Neural progenitor cell (in vitro differentiated cells): ENCODE results near the gene MYLK. TPM values are rescaled to one million over a fixed set of nuclear protein-coding genes. Genes with fewer than 3 reads are reported as not detected.

ENCODE experiments used
- DNase-seq: peaks from one replicate; pipeline ENCODE4 v3.0.0-alpha.2; 2016; ENCODE audit warnings: low spot score
- H2AFZ ChIP-seq: fragments of 200-600 bp; sonication (generic); replicated peaks from 2 replicates; pipeline ENCODE4 v1.6.1; 2016; ENCODE audit warnings: antibody characterized with exemption
- H3F3A ChIP-seq: fragments of 200-600 bp; sonication (generic); 2 replicates; pipeline ENCODE4 v1.6.1; 2016; ENCODE audit warnings: antibody characterized with exemption, low read depth
- H3K27ac ChIP-seq: fragments of 200-600 bp; sonication (generic); 2 replicates; pipeline ENCODE4 v1.5.1; 2016; ENCODE audit warnings: mild to moderate bottlenecking
- H3K27me3 ChIP-seq: fragments of 200-600 bp; sonication (generic); 2 replicates; pipeline ENCODE4 v1.6.1; 2016; ENCODE audit warnings: mild to moderate bottlenecking, moderate library complexity
- H3K36me3 ChIP-seq: fragments of 200-600 bp; sonication (generic); 2 replicates; pipeline ENCODE4 v1.5.1; 2016
- H3K4me1 ChIP-seq: fragments of 200-600 bp; sonication (generic); 2 replicates; pipeline ENCODE4 v1.6.1; 2016; ENCODE audit warnings: mixed run types
- H3K4me2 ChIP-seq: fragments of 200-600 bp; sonication (generic); 2 replicates; pipeline ENCODE4 v1.6.1; 2016
- H3K4me3 ChIP-seq: fragments of 200-600 bp; sonication (generic); 2 replicates; pipeline ENCODE4 v1.5.1; 2016
- H3K79me2 ChIP-seq: fragments of 200-600 bp; sonication (generic); 2 replicates; pipeline ENCODE4 v1.6.1; 2016; ENCODE audit warnings: low read depth
- H3K9ac ChIP-seq: fragments of 200-600 bp; sonication (generic); 2 replicates; pipeline ENCODE4 v1.6.1; 2016
- H3K9me3 ChIP-seq: fragments of 200-600 bp; sonication (generic); 2 replicates; pipeline ENCODE4 v1.5.1; 2016; ENCODE audit warnings: low read depth
- H4K20me1 ChIP-seq: fragments of 200-600 bp; sonication (generic); 2 replicates; pipeline ENCODE4 v1.6.1; 2016; ENCODE audit warnings: low read depth
- H3K27ac Mint-ChIP-seq: 3 replicates; pipeline ENCODE4 v1.8.0; 2021; ENCODE audit warnings: mixed read lengths
- H3K27me3 Mint-ChIP-seq: 2 replicates; pipeline ENCODE4 v1.8.0; 2022; ENCODE audit warnings: low read depth, mild to moderate bottlenecking, inconsistent platforms, moderate library complexity, mixed read lengths; ENCODE audit not compliant: insufficient read depth
- H3K36me3 Mint-ChIP-seq: 3 replicates; pipeline ENCODE4 v1.8.0; 2021; ENCODE audit warnings: mixed read lengths
- H3K4me1 Mint-ChIP-seq: 3 replicates; pipeline ENCODE4 v1.8.0; 2021; ENCODE audit warnings: mixed read lengths
- H3K4me3 Mint-ChIP-seq: 3 replicates; pipeline ENCODE4 v1.8.0; 2021; ENCODE audit warnings: mild to moderate bottlenecking, moderate library complexity, mixed read lengths
- H3K9me3 Mint-ChIP-seq: 3 replicates; pipeline ENCODE4 v1.8.0; 2020; ENCODE audit warnings: mixed read lengths
- EZH2 ChIP-seq: fragments of 200-600 bp; sonication (generic); IDR thresholded peaks from 2 replicates; pipeline ENCODE4 v1.6.1; 2017; ENCODE audit warnings: antibody characterized with exemption, mild to moderate bottlenecking, moderate library complexity
- EZH2phosphoT487 ChIP-seq: fragments of 200-600 bp; sonication (generic); IDR thresholded peaks from 2 replicates; pipeline ENCODE4 v1.6.1; 2017; ENCODE audit warnings: antibody characterized with exemption
- total RNA-seq: library from RNA; depleted of rRNA; stranded (reverse); fragments of >200 nt; gene quantifications from 2 replicates; pipeline ENCODE4 v1.2.3, GENCODE V29; 2015; ENCODE audit warnings: low replicate concordance
- TF ChIP-seq, protein P1 (sequence below): fragments of 200-600 bp; sonication (generic); IDR thresholded peaks from 2 replicates; pipeline ENCODE4 v1.5.1; 2017; ENCODE audit warnings: antibody characterized with exemption, mild to moderate bottlenecking

MYLK gene
- total RNA-seq, 1 donor from 2014 or later: 28.4 TPM

DNA sequence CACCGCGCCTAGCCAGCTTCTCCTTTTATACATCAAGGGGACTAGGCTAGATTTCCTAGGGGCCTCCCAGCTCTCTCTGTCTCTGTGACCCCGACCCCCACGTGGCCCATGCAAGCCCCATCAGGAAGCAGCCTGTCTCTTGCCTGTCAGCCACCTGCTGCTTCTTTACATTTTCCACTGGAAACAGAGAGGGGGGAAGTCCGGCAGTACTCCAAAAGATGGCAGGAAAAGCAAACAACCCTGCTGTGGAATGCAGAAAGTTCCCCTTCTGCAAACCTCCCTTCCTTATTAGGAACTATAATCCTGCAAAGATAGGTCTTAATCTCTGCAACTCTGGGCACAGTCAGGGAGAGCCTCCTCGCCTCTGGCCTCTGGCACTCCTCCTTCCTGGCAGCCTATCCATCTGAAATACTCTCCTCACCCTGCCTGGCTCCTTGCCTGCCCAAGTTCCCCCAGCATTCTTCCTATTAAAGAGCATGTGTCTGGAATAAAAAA lies 251.9 kb downstream of the MYLK start:
- Histone ChIP-seq H3K27me3 (no peaks in the 10 kb centered on the region), H3F3A (peaks cover 20% of the 10 kb centered on the region), H2AFZ (no peak overlapping the region), H4K20me1 (peaks cover 30% of the 10 kb centered on the region), H3K79me2 (no peaks in the 10 kb centered on the region), H3K4me3 (no peak overlapping the region), H3K9ac (no peak overlapping the region), H3K27ac (peak overlapping the region; percentile 47), H3K4me2 (peak overlapping the region; percentile 31), H3K4me1 (peaks cover 42% of the 10 kb centered on the region), H3K36me3 (no peaks in the 10 kb centered on the region), H3K9me3 (no peaks in the 10 kb centered on the region)
- Mint-ChIP-seq H3K36me3 (peaks cover 38% of the 10 kb centered on the region), H3K4me3 (no peak overlapping the region), H3K27ac (peak overlapping the region; percentile 67), H3K4me1 (peaks cover 45% of the 10 kb centered on the region), H3K27me3 (peaks cover 3% of the 10 kb centered on the region), H3K9me3 (no peaks in the 10 kb centered on the region)
- DNase-seq: peak; percentile 22
- TF ChIP-seq, protein P1, sequence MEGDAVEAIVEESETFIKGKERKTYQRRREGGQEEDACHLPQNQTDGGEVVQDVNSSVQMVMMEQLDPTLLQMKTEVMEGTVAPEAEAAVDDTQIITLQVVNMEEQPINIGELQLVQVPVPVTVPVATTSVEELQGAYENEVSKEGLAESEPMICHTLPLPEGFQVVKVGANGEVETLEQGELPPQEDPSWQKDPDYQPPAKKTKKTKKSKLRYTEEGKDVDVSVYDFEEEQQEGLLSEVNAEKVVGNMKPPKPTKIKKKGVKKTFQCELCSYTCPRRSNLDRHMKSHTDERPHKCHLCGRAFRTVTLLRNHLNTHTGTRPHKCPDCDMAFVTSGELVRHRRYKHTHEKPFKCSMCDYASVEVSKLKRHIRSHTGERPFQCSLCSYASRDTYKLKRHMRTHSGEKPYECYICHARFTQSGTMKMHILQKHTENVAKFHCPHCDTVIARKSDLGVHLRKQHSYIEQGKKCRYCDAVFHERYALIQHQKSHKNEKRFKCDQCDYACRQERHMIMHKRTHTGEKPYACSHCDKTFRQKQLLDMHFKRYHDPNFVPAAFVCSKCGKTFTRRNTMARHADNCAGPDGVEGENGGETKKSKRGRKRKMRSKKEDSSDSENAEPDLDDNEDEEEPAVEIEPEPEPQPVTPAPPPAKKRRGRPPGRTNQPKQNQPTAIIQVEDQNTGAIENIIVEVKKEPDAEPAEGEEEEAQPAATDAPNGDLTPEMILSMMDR: no peak
- TF ChIP-seq EZH2phosphoT487 (no peak), EZH2 (no peak)

GRCh38 chr3:123629747-123630047 lies 254.4 kb downstream of the MYLK start:
- Mint-ChIP-seq H3K4me3 (no peak overlapping the region), H3K27me3 (peaks cover 3% of the 10 kb centered on the region), H3K36me3 (peaks cover 50% of the 10 kb centered on the region), H3K4me1 (peaks cover 23% of the 10 kb centered on the region), H3K9me3 (no peaks in the 10 kb centered on the region), H3K27ac (no peak overlapping the region)
- Histone ChIP-seq H3K36me3 (no peaks in the 10 kb centered on the region), H4K20me1 (peaks cover 11% of the 10 kb centered on the region), H3K79me2 (no peaks in the 10 kb centered on the region), H3F3A (peaks cover 9% of the 10 kb centered on the region), H3K9ac (no peak overlapping the region), H3K4me3 (no peak overlapping the region), H3K4me2 (no peak overlapping the region), H3K9me3 (no peaks in the 10 kb centered on the region), H3K27ac (no peak overlapping the region), H3K4me1 (peaks cover 18% of the 10 kb centered on the region), H2AFZ (no peak overlapping the region), H3K27me3 (no peaks in the 10 kb centered on the region)
- TF ChIP-seq, protein P1: no peak
- TF ChIP-seq EZH2 (no peak), EZH2phosphoT487 (no peak)
- no peak for DNase-seq

DNA sequence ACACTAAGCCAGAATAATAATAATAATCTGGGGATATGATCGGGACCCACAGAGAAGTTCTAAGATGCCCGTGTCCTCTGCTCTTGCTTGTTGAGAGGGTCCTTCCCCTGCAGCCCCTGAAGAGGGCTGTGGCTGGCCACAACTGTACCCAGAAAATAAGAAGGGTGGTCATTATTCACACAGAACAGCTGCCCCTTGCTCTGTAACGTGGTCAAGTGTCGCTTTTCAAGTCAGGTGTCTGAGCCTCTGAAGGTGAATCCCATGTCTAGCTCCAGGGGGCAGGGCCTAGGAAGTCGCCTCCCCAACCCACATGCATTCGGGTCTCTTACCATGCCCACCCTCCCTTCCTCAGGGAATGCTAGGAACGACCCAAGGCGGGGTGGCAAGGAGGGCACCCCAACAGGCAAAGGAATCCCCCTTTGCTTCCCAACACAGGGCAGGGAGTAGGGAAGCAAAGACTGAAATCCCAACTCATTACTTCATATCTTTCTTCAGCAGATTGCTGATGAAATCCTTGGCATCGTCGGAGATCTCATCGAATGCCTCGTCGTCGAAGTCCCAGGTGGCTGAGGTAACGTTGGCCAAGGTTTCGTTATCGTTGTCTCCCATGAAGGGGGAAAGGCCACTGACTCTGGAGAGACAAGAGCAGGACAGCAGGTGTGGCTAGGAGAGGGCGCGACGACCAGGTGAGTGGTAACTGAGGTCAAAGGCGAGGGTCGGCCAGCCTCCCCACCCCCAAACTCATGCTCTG lies 255.0 kb downstream of the MYLK start:
- Mint-ChIP-seq H3K36me3 (peaks cover 47% of the 10 kb centered on the region), H3K9me3 (no peaks in the 10 kb centered on the region), H3K4me1 (peaks cover 18% of the 10 kb centered on the region), H3K27me3 (peaks cover 3% of the 10 kb centered on the region), H3K4me3 (no peak overlapping the region), H3K27ac (peak overlapping the region; percentile 57)
- no peak overlapping the region for H2AFZ ChIP-seq
- H3F3A ChIP-seq: peaks cover 9% of the 10 kb centered on the region
- H3K79me2 ChIP-seq: no peaks in the 10 kb centered on the region
- H3K4me3 ChIP-seq: no peak overlapping the region
- H3K27me3 ChIP-seq: no peaks in the 10 kb centered on the region
- H3K9ac ChIP-seq: no peak overlapping the region
- H3K9me3 ChIP-seq: no peaks in the 10 kb centered on the region
- H3K36me3 ChIP-seq: no peaks in the 10 kb centered on the region
- DNase-seq: no peak
- peaks cover 7% of the 10 kb centered on the region for H4K20me1 ChIP-seq
- H3K27ac ChIP-seq: no peak overlapping the region
- no peak overlapping the region for H3K4me2 ChIP-seq
- TF ChIP-seq EZH2: no peak
- TF ChIP-seq EZH2phosphoT487: no peak
- peaks cover 13% of the 10 kb centered on the region for H3K4me1 ChIP-seq
